Activated T-cell treated with anti-CD3 and anti-CD28 coated beads, Interleukin-2, amount 50 U/mL, for 4 hours (primary cell): ENCODE measurements around the gene CES5A. TPM values are rescaled to one million over a fixed set of nuclear protein-coding genes. Genes with fewer than 3 reads are reported as not detected.
"Not testable (repeated sequence)": the region's sequence is repeated elsewhere in the genome, so short reads cannot be mapped to it uniquely, and the experiment has no call there.

Experiments
- ATAC-seq, 2 donors: fragments of 200-7000 bp; cut with Tn5 transposase; one replicate each; pipeline ENCODE4 v1.10.0; 2021
- DNase-seq: peaks from one replicate; pipeline ENCODE4 v3.0.0-alpha.2; 2020
- H3K27me3 Mint-ChIP-seq: one replicate; pipeline ENCODE4 v1.8.0; 2021; ENCODE audit warnings: low read depth, mixed read lengths
- H3K36me3 Mint-ChIP-seq: one replicate; pipeline ENCODE4 v1.8.0; 2022; ENCODE audit warnings: mixed read lengths; ENCODE audit not compliant: insufficient read depth
- H3K4me1 Mint-ChIP-seq: one replicate; pipeline ENCODE4 v1.8.0; 2021; ENCODE audit warnings: low read depth, mixed read lengths
- H3K4me3 Mint-ChIP-seq: one replicate; pipeline ENCODE4 v1.8.0; 2021; ENCODE audit warnings: mild to moderate bottlenecking, moderate library complexity, mixed read lengths
- H3K9me3 Mint-ChIP-seq: one replicate; pipeline ENCODE4 v1.8.0; 2021; ENCODE audit warnings: mixed read lengths
- total RNA-seq, 3 donors: library from RNA; stranded (reverse); gene quantifications; one replicate each; pipeline ENCODE4 v1.2.1, GENCODE V29; 2021

Gene CES5A
- total RNA-seq, 3 donors from 2014 or later: not detected

DNA sequence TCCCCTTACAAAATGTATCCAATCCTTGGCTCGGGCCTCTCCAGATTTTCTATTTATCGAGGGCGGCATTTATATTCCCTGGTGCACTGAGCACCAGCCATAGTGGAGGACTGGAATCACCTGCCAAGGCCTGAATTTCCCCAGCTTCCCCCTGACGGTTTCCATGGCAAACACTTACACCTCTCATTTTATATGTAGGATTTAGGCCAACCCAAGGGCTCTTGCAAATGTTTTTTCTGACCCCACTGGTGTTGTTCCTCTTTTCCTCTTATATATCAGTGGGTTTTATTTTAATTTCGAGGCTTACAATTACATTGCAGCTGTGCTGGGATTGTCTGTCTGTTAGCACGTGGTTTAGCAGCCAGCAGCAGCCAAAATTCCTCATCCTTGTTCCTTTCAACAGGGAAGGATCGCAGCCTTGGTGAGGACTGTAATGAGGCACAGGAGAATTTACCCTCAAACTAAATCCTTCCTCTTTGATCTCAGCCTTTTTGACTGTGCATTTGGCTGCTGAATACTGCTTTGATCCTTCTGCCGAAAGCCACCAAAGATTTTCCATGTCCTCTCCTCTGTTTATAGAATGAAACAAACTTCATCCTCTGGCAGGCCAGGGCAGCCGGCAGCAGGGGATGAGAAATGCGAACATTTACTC lies 26.5 kb upstream of the CES5A start:
- no peaks in the 10 kb centered on the region for H3K36me3 Mint-ChIP-seq
- H3K4me3 Mint-ChIP-seq: no peak overlapping the region
- ATAC-seq (no peak), DNase-seq (no peak)
- H3K4me1 Mint-ChIP-seq: no peaks in the 10 kb centered on the region
- H3K27me3 Mint-ChIP-seq: peaks cover 25% of the 10 kb centered on the region
- peaks cover 12% of the 10 kb centered on the region for H3K9me3 Mint-ChIP-seq

GRCh38 chr16:55900616-55901393 lies 25.6 kb upstream of the CES5A start:
- Mint-ChIP-seq H3K27me3 (peaks cover 25% of the 10 kb centered on the region), H3K9me3 (peaks cover 19% of the 10 kb centered on the region), H3K4me1 (no peaks in the 10 kb centered on the region), H3K36me3 (no peaks in the 10 kb centered on the region), H3K4me3 (no peak overlapping the region)
- ATAC-seq: peak; percentile 18 to 61
- no peak for DNase-seq

- Mint-ChIP-seq H3K9me3 (peaks cover 26% of the 10 kb centered on the region), H3K4me3 (no peak overlapping the region), H3K4me1 (no peaks in the 10 kb centered on the region), H3K27me3 (peaks cover 27% of the 10 kb centered on the region), H3K36me3 (no peaks in the 10 kb centered on the region)
- DNase-seq: no peak
- ATAC-seq: no peak
These were observed 24.7 kb upstream of the CES5A start for GRCh38 chr16:55899857-55900256.

DNA sequence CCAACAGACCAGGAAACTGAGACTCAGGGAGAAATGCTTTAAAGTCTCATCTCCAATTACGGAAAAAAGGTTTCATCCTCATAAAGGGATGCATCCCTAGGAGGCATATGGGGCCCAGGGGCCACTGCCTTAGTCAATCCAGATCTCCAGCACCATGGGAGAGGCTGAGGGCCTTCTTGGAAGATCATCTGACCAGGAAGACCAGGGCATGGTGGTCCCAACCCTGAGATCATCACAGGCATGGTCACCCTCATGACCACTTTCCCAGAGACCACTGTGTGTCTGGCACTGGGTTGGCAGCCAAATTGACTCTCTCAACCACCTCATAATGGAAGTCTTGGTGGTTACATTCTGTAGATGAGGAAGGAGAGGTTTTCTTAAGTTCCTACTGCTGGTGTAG lies 23.4 kb upstream of the CES5A start:
- ATAC-seq (no peak), DNase-seq (no peak)
- H3K4me3 Mint-ChIP-seq: no peak overlapping the region
- H3K27me3 Mint-ChIP-seq: peaks cover 23% of the 10 kb centered on the region
- no peaks in the 10 kb centered on the region for H3K4me1 Mint-ChIP-seq
- H3K36me3 Mint-ChIP-seq: no peaks in the 10 kb centered on the region
- peaks cover 26% of the 10 kb centered on the region for H3K9me3 Mint-ChIP-seq

DNA sequence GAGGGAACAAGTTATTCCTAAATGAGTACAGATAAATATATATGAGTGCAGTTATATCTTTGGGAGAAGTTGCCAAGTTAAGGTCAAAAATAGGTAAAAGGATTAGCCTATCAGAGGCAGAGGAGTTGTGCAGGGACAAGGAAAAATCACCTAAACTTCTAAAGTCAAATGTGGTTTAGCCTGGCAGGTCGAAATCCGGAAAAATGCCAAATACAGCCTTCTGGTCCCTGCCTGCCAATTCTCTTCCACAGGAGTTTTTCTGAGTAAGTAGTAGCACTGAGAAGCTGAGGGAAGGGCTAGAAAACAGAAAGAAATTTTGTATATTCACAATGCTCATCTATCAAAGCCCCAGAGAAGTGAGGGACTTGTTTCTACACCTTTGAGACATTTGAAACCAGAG lies 17.6 kb upstream of the CES5A start:
- no peaks in the 10 kb centered on the region for H3K4me1 Mint-ChIP-seq
- H3K4me3 Mint-ChIP-seq: no peak overlapping the region
- ATAC-seq: no peak
- no peak for DNase-seq
- no peaks in the 10 kb centered on the region for H3K36me3 Mint-ChIP-seq
- H3K9me3 Mint-ChIP-seq: peaks cover 47% of the 10 kb centered on the region
- H3K27me3 Mint-ChIP-seq: peaks cover 5% of the 10 kb centered on the region

DNA sequence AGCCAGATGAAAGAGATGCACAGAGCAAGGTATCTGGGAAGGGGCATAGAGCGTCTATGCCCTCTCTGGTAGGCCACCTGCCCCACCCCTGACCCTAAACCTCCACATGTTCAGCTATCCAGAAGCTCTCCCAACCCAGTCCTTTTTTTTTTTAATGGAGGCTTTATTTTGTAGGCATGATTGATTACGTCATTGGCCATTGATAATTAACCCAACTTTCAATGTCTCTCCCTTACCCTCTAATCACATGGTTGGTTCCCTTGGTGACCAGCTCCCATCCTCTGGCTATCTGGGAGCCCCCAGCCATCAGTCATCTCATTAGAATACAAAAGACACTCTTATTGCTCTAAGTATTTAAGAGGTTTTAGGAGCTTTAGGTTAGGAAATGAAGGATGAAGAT lies 14.3 kb upstream of the CES5A start:
- Mint-ChIP-seq H3K27me3 (peaks cover 8% of the 10 kb centered on the region), H3K36me3 (no peaks in the 10 kb centered on the region), H3K4me3 (no peak overlapping the region), H3K4me1 (no peaks in the 10 kb centered on the region), H3K9me3 (peaks cover 33% of the 10 kb centered on the region)
- DNase-seq: no peak
- no peak for ATAC-seq

- no peaks in the 10 kb centered on the region for H3K4me1 Mint-ChIP-seq
- no peaks in the 10 kb centered on the region for H3K36me3 Mint-ChIP-seq
- no peak for ATAC-seq
- H3K4me3 Mint-ChIP-seq: no peak overlapping the region
- H3K27me3 Mint-ChIP-seq: peaks cover 10% of the 10 kb centered on the region
- DNase-seq: no peak
- peaks cover 30% of the 10 kb centered on the region for H3K9me3 Mint-ChIP-seq
These were observed 13.4 kb upstream of the CES5A start for GRCh38 chr16:55888546-55888945.

GRCh38 chr16:55876854-55877253 lies 1.7 kb upstream of the CES5A start:
- no peaks in the 10 kb centered on the region for H3K4me1 Mint-ChIP-seq
- no peak for DNase-seq
- H3K4me3 Mint-ChIP-seq: no peak overlapping the region

DNA sequence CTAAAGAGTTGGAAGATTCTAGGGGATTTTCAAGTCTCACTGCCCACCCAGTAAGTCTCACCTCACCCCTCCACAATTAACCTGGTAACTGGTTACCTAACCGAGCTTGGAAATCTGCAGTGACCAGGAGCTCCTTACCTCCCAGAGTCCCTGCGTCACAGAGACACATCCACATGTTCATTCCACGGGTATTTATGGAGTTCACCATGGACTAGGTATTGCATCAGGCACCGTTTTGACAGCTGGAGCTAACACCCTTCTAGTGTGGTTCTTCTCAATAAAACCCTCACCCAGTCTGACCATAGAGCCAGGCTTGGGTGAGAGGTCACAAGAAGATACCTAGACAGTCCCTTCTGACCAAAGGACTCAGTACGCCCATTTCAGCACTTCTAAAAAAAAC lies 2.1 kb downstream of the CES5A start:
- ATAC-seq: no peak

More at GRCh38 chr16:55876854-55877253, 1.7 kb upstream of the CES5A start:
- H3K9me3 Mint-ChIP-seq: no peaks in the 10 kb centered on the region
- H3K36me3 Mint-ChIP-seq: no peaks in the 10 kb centered on the region
- H3K27me3 Mint-ChIP-seq: peaks cover 5% of the 10 kb centered on the region
- no peak for ATAC-seq

GRCh38 chr16:55872130-55872529 lies 3.0 kb downstream of the CES5A start:
- ATAC-seq (no peak), DNase-seq (no peak)
- Mint-ChIP-seq H3K9me3 (no peaks in the 10 kb centered on the region), H3K4me1 (no peaks in the 10 kb centered on the region), H3K4me3 (no peak overlapping the region), H3K36me3 (no peaks in the 10 kb centered on the region), H3K27me3 (peaks cover 9% of the 10 kb centered on the region)

More for the DNA sequence above, 2.1 kb downstream of the CES5A start:
- Mint-ChIP-seq H3K4me1 (no peaks in the 10 kb centered on the region), H3K9me3 (no peaks in the 10 kb centered on the region), H3K36me3 (no peaks in the 10 kb centered on the region), H3K27me3 (peaks cover 7% of the 10 kb centered on the region), H3K4me3 (no peak overlapping the region)
- DNase-seq: no peak

DNA sequence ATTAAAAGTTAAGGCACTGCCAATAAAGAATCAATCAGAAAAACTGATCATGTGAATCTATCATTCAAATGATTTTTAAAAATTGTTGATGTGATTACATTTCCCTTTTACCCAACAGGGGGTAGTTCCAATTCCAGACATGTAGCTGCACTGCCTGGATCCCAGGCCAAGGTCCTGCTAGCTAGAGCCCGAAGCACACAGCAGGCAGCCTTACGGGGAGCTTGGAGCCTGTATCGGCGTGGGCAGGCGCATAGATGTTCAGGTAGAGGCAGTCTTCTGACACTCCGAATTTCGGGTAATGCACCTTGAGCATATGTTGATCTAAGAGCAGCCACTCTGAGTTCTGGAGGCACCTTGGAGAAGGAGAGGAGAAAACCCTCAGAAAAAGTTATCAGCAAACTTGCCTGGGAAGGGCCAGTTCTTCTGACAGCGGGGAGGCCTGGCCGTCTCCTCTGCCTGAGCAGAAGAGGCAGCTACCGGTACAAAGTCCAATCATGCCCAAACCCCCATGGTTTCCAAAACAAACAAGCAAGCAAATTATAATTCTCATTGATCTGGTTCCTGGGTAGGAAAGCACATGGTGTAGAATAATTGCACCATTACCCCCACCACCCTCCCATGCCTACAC lies 3.6 kb downstream of the CES5A start:
- Mint-ChIP-seq H3K9me3 (no peaks in the 10 kb centered on the region), H3K4me1 (no peaks in the 10 kb centered on the region), H3K36me3 (no peaks in the 10 kb centered on the region), H3K27me3 (peaks cover 9% of the 10 kb centered on the region), H3K4me3 (no peak overlapping the region)
- ATAC-seq (no peak), DNase-seq (no peak)

- no peak overlapping the region for H3K4me3 Mint-ChIP-seq
- H3K27me3 Mint-ChIP-seq: peaks cover 12% of the 10 kb centered on the region
- no peaks in the 10 kb centered on the region for H3K4me1 Mint-ChIP-seq
- no peaks in the 10 kb centered on the region for H3K36me3 Mint-ChIP-seq
- no peaks in the 10 kb centered on the region for H3K9me3 Mint-ChIP-seq
- ATAC-seq: no peak
- no peak for DNase-seq
These were observed 6.2 kb downstream of the CES5A start for GRCh38 chr16:55868980-55869379.

- H3K4me1 Mint-ChIP-seq: no peaks in the 10 kb centered on the region
- peaks cover 12% of the 10 kb centered on the region for H3K27me3 Mint-ChIP-seq
- H3K4me3 Mint-ChIP-seq: no peak overlapping the region
- DNase-seq (no peak), ATAC-seq (no peak)
- no peaks in the 10 kb centered on the region for H3K36me3 Mint-ChIP-seq
- no peaks in the 10 kb centered on the region for H3K9me3 Mint-ChIP-seq
These were observed 7.0 kb downstream of the CES5A start for GRCh38 chr16:55868137-55868536.

DNA sequence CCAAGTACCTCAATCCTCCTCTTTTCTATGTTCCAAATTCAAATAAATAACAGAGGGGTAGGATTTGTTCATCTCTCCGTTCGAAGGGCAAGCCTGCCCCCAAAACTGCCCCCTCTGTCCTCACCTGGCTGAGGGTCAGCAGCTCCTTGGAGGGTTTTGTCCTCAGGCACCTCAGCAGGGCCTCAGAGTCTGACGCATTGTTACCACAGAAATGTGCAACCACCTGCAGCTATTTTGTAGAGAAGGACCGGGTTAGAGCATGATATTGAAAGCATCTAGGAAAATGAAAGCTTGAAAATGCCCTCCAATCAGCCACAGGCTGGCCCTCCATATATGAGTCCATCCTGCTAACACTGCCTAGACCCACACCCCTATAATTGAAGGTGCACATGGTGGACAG lies 13.9 kb downstream of the CES5A start:
- Mint-ChIP-seq H3K4me3 (no peak overlapping the region), H3K9me3 (no peaks in the 10 kb centered on the region), H3K27me3 (peaks cover 3% of the 10 kb centered on the region), H3K4me1 (no peaks in the 10 kb centered on the region), H3K36me3 (no peaks in the 10 kb centered on the region)
- DNase-seq: no peak
- ATAC-seq: no peak

- not testable (repeated sequence) for H3K36me3 Mint-ChIP-seq
These were observed 17.5 kb downstream of the CES5A start for GRCh38 chr16:55857650-55858049.

More at GRCh38 chr16:55857650-55858049, 17.5 kb downstream of the CES5A start:
- H3K4me3 Mint-ChIP-seq, H3K27me3 Mint-ChIP-seq, DNase-seq, H3K4me1 Mint-ChIP-seq, ATAC-seq, H3K9me3 Mint-ChIP-seq: not testable (repeated sequence)
